ENCODE data around the gene CHST1.

- no peak for TF ChIP-seq CTCF (IDR thresholded peaks at IDR 0.05 in 2 of 3, conservative IDR thresholded peaks at IDR 0.05 in 1 of 3; ENCODE audit: control insufficient read depth in 2 of 3, extremely low read depth in 1 of 3, insufficient read depth in 1 of 3, low read depth in 3 of 3, low read length in 3 of 3)
- TF ChIP-seq EED (IDR thresholded peaks at IDR 0.05; ENCODE audit: low read depth) = no peak
- no peak for TF ChIP-seq NFXL1 (IDR thresholded peaks at IDR 0.05; ENCODE audit: borderline replicate concordance)
- no peak for TF ChIP-seq RFX5 (IDR thresholded peaks at IDR 0.05; ENCODE audit: low read depth, low read length)
- no peak for TF ChIP-seq HDAC6 (IDR thresholded peaks at IDR 0.05; ENCODE audit: unreplicated experiment)
- no peak for TF ChIP-seq CREM (IDR thresholded peaks at IDR 0.05; ENCODE audit: low read depth)
- TF ChIP-seq MAX (IDR thresholded peaks at IDR 0.05; ENCODE audit: low read depth, low read length) = no peak
- TF ChIP-seq SMC3 (IDR thresholded peaks at IDR 0.05; ENCODE audit: borderline replicate concordance, low read length) = no peak
- no peak for TF ChIP-seq EGR1 (IDR thresholded peaks at IDR 0.05; ENCODE audit: borderline replicate concordance in 1 of 2, low read depth in 2 of 2, low read length in 2 of 2)
- no peak for TF ChIP-seq YY1 (IDR thresholded peaks at IDR 0.05; ENCODE audit: low read depth, low read length)
- TF ChIP-seq RCOR1 (conservative IDR thresholded peaks at IDR 0.05; ENCODE audit: low read depth, low read length) = no peak
- TF ChIP-seq EZH2 (IDR thresholded peaks at IDR 0.05; ENCODE audit: borderline replicate concordance, control insufficient read depth, low read depth, low read length) = no peak
- no peak for TF ChIP-seq EP300 (IDR thresholded peaks at IDR 0.05; ENCODE audit: borderline replicate concordance in 1 of 2, control insufficient read depth in 1 of 2, low read depth in 2 of 2, low read length in 2 of 2)
- TF ChIP-seq SREBF2 (IDR thresholded peaks at IDR 0.05; ENCODE audit: low read length) = no peak
Observed at GRCh38 chr11:45641961-45642360, 23.5 kb downstream of the CHST1 start.
